ENCODE results near the gene PLXNB2.

- TF ChIP-seq, protein P1, sequence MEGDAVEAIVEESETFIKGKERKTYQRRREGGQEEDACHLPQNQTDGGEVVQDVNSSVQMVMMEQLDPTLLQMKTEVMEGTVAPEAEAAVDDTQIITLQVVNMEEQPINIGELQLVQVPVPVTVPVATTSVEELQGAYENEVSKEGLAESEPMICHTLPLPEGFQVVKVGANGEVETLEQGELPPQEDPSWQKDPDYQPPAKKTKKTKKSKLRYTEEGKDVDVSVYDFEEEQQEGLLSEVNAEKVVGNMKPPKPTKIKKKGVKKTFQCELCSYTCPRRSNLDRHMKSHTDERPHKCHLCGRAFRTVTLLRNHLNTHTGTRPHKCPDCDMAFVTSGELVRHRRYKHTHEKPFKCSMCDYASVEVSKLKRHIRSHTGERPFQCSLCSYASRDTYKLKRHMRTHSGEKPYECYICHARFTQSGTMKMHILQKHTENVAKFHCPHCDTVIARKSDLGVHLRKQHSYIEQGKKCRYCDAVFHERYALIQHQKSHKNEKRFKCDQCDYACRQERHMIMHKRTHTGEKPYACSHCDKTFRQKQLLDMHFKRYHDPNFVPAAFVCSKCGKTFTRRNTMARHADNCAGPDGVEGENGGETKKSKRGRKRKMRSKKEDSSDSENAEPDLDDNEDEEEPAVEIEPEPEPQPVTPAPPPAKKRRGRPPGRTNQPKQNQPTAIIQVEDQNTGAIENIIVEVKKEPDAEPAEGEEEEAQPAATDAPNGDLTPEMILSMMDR (IDR thresholded peaks at IDR 0.05; ENCODE audit: low read depth, low read length) = no peak
- TF ChIP-seq EZH2phosphoT487 (IDR thresholded peaks at IDR 0.05; ENCODE audit: low read depth) = no peak
These were observed 50.4 kb downstream of the PLXNB2 start for GRCh38 chr22:50257041-50257440.

All from OCI-LY3 (cell line).